HepG2 (cell line): ENCODE data around the gene CYCS. TPM values are rescaled to one million over a fixed set of nuclear protein-coding genes. Genes with fewer than 3 reads are reported as not detected.
A peak's percentile ranks its signal among the peaks of the same experiment; 100 is the strongest.

Experiments used
- ATF5 ChIP-seq: sonication (generic); formaldehyde crosslinking; IDR thresholded peaks from 2 replicates; pipeline ENCODE4 v1.4.0; 2020; ENCODE audit warnings: mild to moderate bottlenecking, low read depth, missing genetic modification reagents
- CENPT ChIP-seq: sonication (generic); formaldehyde crosslinking; IDR thresholded peaks from 2 replicates; pipeline ENCODE4 v1.8.0; 2022; ENCODE audit warnings: low read depth, mild to moderate bottlenecking, moderate library complexity, missing genetic modification reagents
- ELF1 ChIP-seq: sonication (generic); formaldehyde crosslinking; IDR thresholded peaks from 2 replicates; pipeline ENCODE4 v1.4.0; 2020; ENCODE audit warnings: missing genetic modification reagents
- KAT2B ChIP-seq: fragments of 150-350 bp; IDR thresholded peaks from 2 replicates; pipeline ENCODE4 v1.6.1; 2014; ENCODE audit warnings: low read depth, low read length, borderline replicate concordance
- MEIS1 ChIP-seq: sonication (generic); formaldehyde crosslinking; IDR thresholded peaks from 2 replicates; pipeline ENCODE4 v1.9.0; 2021; ENCODE audit warnings: mild to moderate bottlenecking, missing genetic modification reagents, moderate library complexity, borderline replicate concordance
- NFRKB ChIP-seq: fragments of 450-650 bp; IDR thresholded peaks from 2 replicates; pipeline ENCODE4 v1.6.1; 2017
- PHF21A ChIP-seq: sonication (generic); formaldehyde crosslinking; IDR thresholded peaks from 2 replicates; pipeline ENCODE4 v1.5.0; 2020; ENCODE audit warnings: mild to moderate bottlenecking, missing genetic modification reagents
- PHF8 ChIP-seq: sonication (generic); formaldehyde crosslinking; IDR thresholded peaks from 2 replicates; pipeline ENCODE4 v1.5.0; 2020; ENCODE audit warnings: missing genetic modification reagents
- PITX1 ChIP-seq: sonication (generic); formaldehyde crosslinking; IDR thresholded peaks from 2 replicates; pipeline ENCODE4 v1.5.1; 2020; ENCODE audit warnings: mild to moderate bottlenecking, missing genetic modification reagents
- RFXAP ChIP-seq: sonication (generic); formaldehyde crosslinking; IDR thresholded peaks from 2 replicates; pipeline ENCODE4 v1.4.0; 2020; ENCODE audit warnings: missing genetic modification reagents, borderline replicate concordance
- RORA ChIP-seq: sonication (generic); formaldehyde crosslinking; IDR thresholded peaks from 2 replicates; pipeline ENCODE4 v1.5.0; 2020; ENCODE audit warnings: mild to moderate bottlenecking, missing genetic modification reagents, moderate library complexity
- SOX6 ChIP-seq, 2 experiments: fragments of 450-650 bp in 1 of 2; sonication (generic) in 1 of 2; formaldehyde crosslinking in 1 of 2; IDR thresholded peaks; 2 replicates each; pipeline versions ENCODE4 v1.4.0 to v1.6.1; 2017 to 2020; ENCODE audit warnings: antibody characterized with exemption in 1 of 2, mild to moderate bottlenecking in 1 of 2, missing genetic modification reagents in 1 of 2
- ZBTB2 ChIP-seq: sonication (generic); formaldehyde crosslinking; IDR thresholded peaks from 2 replicates; pipeline ENCODE4 v1.8.0; 2022; ENCODE audit warnings: low read depth, missing genetic modification reagents
- ZFP36L1 ChIP-seq: sonication (generic); formaldehyde crosslinking; IDR thresholded peaks from 2 replicates; pipeline ENCODE4 v1.8.0; 2022; ENCODE audit warnings: mild to moderate bottlenecking, missing genetic modification reagents, moderate library complexity
- ZNF276 ChIP-seq: sonication (generic); formaldehyde crosslinking; IDR thresholded peaks from 2 replicates; pipeline ENCODE4 v1.4.0; 2020; ENCODE audit warnings: mild to moderate bottlenecking, low read depth, missing genetic modification reagents
- ZNF329 ChIP-seq: sonication (generic); formaldehyde crosslinking; IDR thresholded peaks from 2 replicates; pipeline ENCODE4 v1.9.0; 2021; ENCODE audit warnings: low read depth, mild to moderate bottlenecking, missing genetic modification reagents
- ZNF660 ChIP-seq: sonication (generic); formaldehyde crosslinking; IDR thresholded peaks from 2 replicates; pipeline ENCODE4 v1.5.1; 2020; ENCODE audit warnings: mild to moderate bottlenecking, low read depth, missing genetic modification reagents, borderline replicate concordance
- ZNF678 ChIP-seq: sonication (generic); formaldehyde crosslinking; IDR thresholded peaks from 2 replicates; pipeline ENCODE4 v1.4.0; 2020; ENCODE audit warnings: mild to moderate bottlenecking, missing genetic modification reagents
- ZNF704 ChIP-seq: sonication (generic); formaldehyde crosslinking; IDR thresholded peaks from 2 replicates; pipeline ENCODE4 v1.8.1; 2023; ENCODE audit warnings: mild to moderate bottlenecking, inconsistent platforms, moderate library complexity, missing genetic modification reagents, borderline replicate concordance
- ZNF75D ChIP-seq: sonication (generic); formaldehyde crosslinking; IDR thresholded peaks from 2 replicates; pipeline ENCODE4 v1.8.1; 2023; ENCODE audit warnings: missing genetic modification reagents, mild to moderate bottlenecking, borderline replicate concordance
- ZNF770 ChIP-seq: sonication (generic); formaldehyde crosslinking; IDR thresholded peaks from 2 replicates; pipeline ENCODE4 v1.5.0; 2020; ENCODE audit warnings: mild to moderate bottlenecking, missing genetic modification reagents
- polyA plus RNA-seq, 8 experiments: library from polyadenylated mRNA; depleted of rRNA in 3 of 8; stranded (reverse) in 7 of 8; unstranded in 1 of 8; fragments of >200 nt; fragmentation: Illumina TruSeq in 4 of 8; extraction: Trizol in 4 of 8; gene quantifications; 2 replicates each; pipeline versions ENCODE4 v1.2.1 to v1.2.3, GENCODE V29; 2011 to 2016; ENCODE audit warnings: low read depth in 4 of 8, missing spikeins in 1 of 8, mixed read lengths in 1 of 8; ENCODE audit not compliant: insufficient read depth in 1 of 8
- total RNA-seq, 5 experiments: library from RNA; depleted of rRNA; stranded (reverse); fragments of >200 nt; fragmentation: Illumina TruSeq; extraction: Trizol; gene quantifications; 2 replicates each; pipeline ENCODE4 v1.2.3, GENCODE V29; 2016; ENCODE audit warnings: low read depth in 1 of 5

CYCS gene
- total and polyA plus RNA-seq, 2 of the 13 experiments (the other 11 are each of a cell fraction or from before 2014, with no cell fraction given), result 35.9 to 202 TPM

GRCh38 chr7:25125137-25125946 lies at the start of gene CYCS (continued):
- no peak for TF ChIP-seq ZNF678
- no peak for TF ChIP-seq KAT2B
- no peak for TF ChIP-seq ZFP36L1 (CRISPR knock-in tag)
- TF ChIP-seq PHF8 (CRISPR knock-in tag), result peak; percentile 92
- 0 out of 2 replicates have a peak, but pooled peaks have one; percentile 35 for TF ChIP-seq ATF5 (CRISPR knock-in tag)
- TF ChIP-seq ZNF329 (CRISPR knock-in tag), result no peak; the same call in none of the 2 replicates
- peak; percentile 86 for TF ChIP-seq ZBTB2 (CRISPR knock-in tag)
- TF ChIP-seq ZNF660 (CRISPR knock-in tag), result no peak
- peak; percentile 90 for TF ChIP-seq RFXAP (CRISPR knock-in tag)
- peak; percentile 67; the same call in 1 of the 2 replicates for TF ChIP-seq ZNF276 (CRISPR knock-in tag)
- peak; percentile 88; the same call in 1 of the 2 replicates for TF ChIP-seq ZNF704 (CRISPR knock-in tag)
- TF ChIP-seq NFRKB, result no peak
- TF ChIP-seq ELF1 (CRISPR knock-in tag), result peak; percentile 81
- TF ChIP-seq PHF21A (CRISPR knock-in tag), result peak; percentile 95
- peak; percentile 91 for TF ChIP-seq PITX1 (CRISPR knock-in tag)
- peak; percentile 91 for TF ChIP-seq MEIS1
- peak; percentile 15; the same call in 1 of the 2 replicates for TF ChIP-seq ZNF770 (CRISPR knock-in tag)
- TF ChIP-seq CENPT (CRISPR knock-in tag), result peak; percentile 48; the same call in 1 of the 2 replicates
- TF ChIP-seq RORA (CRISPR knock-in tag), result no peak
- TF ChIP-seq SOX6 (IDR thresholded peaks at IDR 0.05), result no peak
- TF ChIP-seq SOX6 (CRISPR knock-in tag; IDR thresholded peaks at IDR 0.05), result 0 out of 2 replicates have a peak, but pooled peaks have one; percentile 70
- no peak for TF ChIP-seq ZNF75D
